NCI-H2196 treated with DMSO at 0.1 percent for 48 hours (cell line): ENCODE results near the gene UBAC1.

Experiments
- DNase-seq: peaks from one replicate; lab custom pipeline; 2025; ENCODE audit not compliant: unreplicated experiment; lab: John Stamatoyannopoulos, UW

UBAC1 gene

GRCh38 chr9:135994501-135995192 is 33.5 kb upstream of the UBAC1 start:
- DNase-seq = no peak

- DNase-seq = no peak
Observed at GRCh38 chr9:135993765-135994500, 32.8 kb upstream of the UBAC1 start.

GRCh38 chr9:135993409-135993742 is 32.2 kb upstream of the UBAC1 start:
- DNase-seq = no peak

- DNase-seq = peak; percentile 61
Observed at GRCh38 chr9:135992486-135993408, 31.6 kb upstream of the UBAC1 start.

GRCh38 chr9:135991771-135992170 is 30.6 kb upstream of the UBAC1 start:
- no peak for DNase-seq

GRCh38 chr9:135990468-135991429 is 29.6 kb upstream of the UBAC1 start:
- peak; percentile 54 for DNase-seq

- DNase-seq = no peak
Observed at GRCh38 chr9:135989722-135990467, 28.7 kb upstream of the UBAC1 start.

GRCh38 chr9:135989157-135989556 is 28.0 kb upstream of the UBAC1 start:
- DNase-seq = no peak

GRCh38 chr9:135988493-135988892 is 27.3 kb upstream of the UBAC1 start:
- no peak for DNase-seq

- no peak for DNase-seq
Observed at GRCh38 chr9:135987838-135988404, 26.7 kb upstream of the UBAC1 start.

GRCh38 chr9:135986605-135987004 is 25.4 kb upstream of the UBAC1 start:
- DNase-seq = no peak

- DNase-seq = no peak
Observed at GRCh38 chr9:135985889-135986288, 24.7 kb upstream of the UBAC1 start.

- DNase-seq = no peak
Observed at GRCh38 chr9:135985459-135985774, 24.2 kb upstream of the UBAC1 start.

- DNase-seq = no peak
Observed at GRCh38 chr9:135984072-135984710, 23.0 kb upstream of the UBAC1 start.

GRCh38 chr9:135983208-135984071 is 22.3 kb upstream of the UBAC1 start:
- DNase-seq = no peak

- DNase-seq = no peak
Observed at GRCh38 chr9:135982499-135983207, 21.5 kb upstream of the UBAC1 start.

GRCh38 chr9:135980926-135981630 is 19.9 kb upstream of the UBAC1 start:
- DNase-seq = no peak
